ENCODE results near the gene TOMM70.

DNA sequence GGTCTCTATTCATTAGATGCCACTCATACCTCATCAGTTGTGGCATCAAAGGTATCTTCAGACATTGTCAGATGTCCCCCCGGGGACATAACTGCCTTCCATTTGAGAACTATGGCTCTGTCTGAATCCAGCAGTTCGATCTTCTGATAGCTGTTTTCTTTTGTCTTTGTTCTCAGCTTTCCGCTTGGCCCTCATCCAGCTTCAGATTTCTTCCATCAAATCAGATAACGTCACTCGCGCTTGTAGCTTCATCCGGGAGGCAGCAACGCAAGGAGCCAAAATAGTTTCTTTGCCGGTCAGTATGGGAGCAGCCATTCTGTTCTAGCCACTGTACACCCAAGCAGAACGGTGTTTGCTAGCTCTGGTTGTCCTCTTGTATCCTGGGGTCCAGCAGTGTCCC is 62.0 kb downstream of the TOMM70 start:
- TF ChIP-seq CTCF (IDR thresholded peaks at IDR 0.05) (no peak), POLR2A (IDR thresholded peaks at IDR 0.05) (no peak)

Data from adrenal gland (tissue), 5 donors.